ENCODE results near the gene RPH3AL.
A peak's percentile ranks its signal among the peaks of the same experiment; 100 is the strongest.

Gene RPH3AL

GRCh38 chr17:385836-386140, 33.2 kb upstream of the RPH3AL start:
- DNase-seq (ENCODE audit: low read depth), result no peak
- H3K9ac ChIP-seq (ENCODE audit: low read length), result no peak overlapping the region
- H3K36me3 ChIP-seq (ENCODE audit: control insufficient read depth, insufficient read depth, low read length, severe bottlenecking), result no peaks in the 10 kb centered on the region
- no peak overlapping the region for H3K4me3 ChIP-seq (ENCODE audit: low read length)
- H3K9me3 ChIP-seq (ENCODE audit: control insufficient read depth, low read length), result peaks cover 5% of the 10 kb centered on the region
- no peaks in the 10 kb centered on the region for H3K4me1 ChIP-seq (ENCODE audit: control insufficient read depth, insufficient read depth, low read length)
- H3K27me3 ChIP-seq (replicated peaks; ENCODE audit: control insufficient read depth, insufficient read depth, low read length), result peaks cover 26% of the 10 kb centered on the region

DNA sequence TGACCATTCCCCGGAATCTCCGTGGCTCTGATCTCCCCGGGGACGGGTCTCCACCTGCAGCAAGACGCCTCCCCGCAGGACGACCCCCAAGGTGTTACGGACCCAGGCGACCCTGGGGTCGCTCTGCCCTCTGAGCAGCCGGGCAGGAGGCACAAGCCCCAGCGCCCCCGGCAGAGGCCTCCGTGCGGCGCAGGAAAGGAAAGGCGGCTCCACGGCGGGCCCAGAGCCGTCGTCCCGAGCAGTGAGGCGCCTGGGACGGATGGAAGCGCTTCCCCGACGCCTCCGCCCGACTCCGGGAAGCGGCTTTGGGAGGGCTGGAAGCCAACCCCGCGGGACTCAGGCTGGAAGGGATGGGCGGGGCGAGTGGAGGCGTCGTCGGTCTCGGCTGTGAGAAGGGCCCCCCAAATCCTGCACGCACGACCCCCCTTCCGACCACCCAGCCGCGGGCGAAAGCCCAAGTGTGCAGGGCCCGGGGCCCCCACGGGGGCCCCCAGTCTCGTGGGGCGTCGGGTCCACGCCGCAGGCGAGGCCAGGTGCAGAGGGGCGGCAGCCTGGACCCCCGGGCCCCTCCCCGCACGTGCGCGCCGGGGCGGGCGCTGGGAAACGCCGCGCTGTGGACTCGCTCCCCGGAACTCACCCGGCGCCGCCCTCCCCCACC, 32.7 kb upstream of the RPH3AL start:
- peak; percentile 40 for DNase-seq (ENCODE audit: low read depth)
- no peaks in the 10 kb centered on the region for H3K4me1 ChIP-seq (ENCODE audit: control insufficient read depth, insufficient read depth, low read length)

DNA sequence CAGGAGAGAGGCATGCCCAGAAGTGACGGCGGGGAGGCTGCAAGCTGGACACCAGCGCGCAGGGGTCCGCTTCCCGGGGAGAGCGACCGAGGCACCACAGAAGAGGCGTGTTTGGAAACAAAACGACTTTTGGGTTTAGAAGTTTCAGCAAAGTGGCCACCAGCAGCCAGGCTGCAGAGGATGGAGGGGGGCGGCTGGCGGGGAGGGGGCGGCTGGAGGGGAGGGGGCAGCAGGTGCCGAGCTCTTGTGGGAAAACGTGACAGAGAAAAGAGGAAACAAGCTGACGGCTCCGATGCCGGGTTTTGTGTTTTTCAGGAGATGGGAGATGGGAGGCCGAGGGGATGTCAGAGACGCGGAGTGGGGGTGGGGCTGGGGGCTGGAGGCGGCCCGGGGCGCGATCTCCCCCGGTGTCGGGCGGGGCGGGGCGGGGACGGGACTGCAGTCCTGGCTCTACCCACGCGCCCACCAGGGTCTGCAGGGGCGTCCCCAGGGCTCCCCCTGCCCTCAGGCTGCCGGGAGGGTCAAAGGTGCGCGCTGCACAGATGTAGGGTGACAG, 32.1 kb upstream of the RPH3AL start:
- Histone ChIP-seq H3K36me3 (ENCODE audit: control insufficient read depth, insufficient read depth, low read length, severe bottlenecking) (no peaks in the 10 kb centered on the region), H3K4me3 (ENCODE audit: low read length) (no peak overlapping the region), H3K27me3 (replicated peaks; ENCODE audit: control insufficient read depth, insufficient read depth, low read length) (peaks cover 23% of the 10 kb centered on the region), H3K9me3 (ENCODE audit: control insufficient read depth, low read length) (peaks cover 5% of the 10 kb centered on the region), H3K9ac (ENCODE audit: low read length) (no peak overlapping the region), H3K4me1 (ENCODE audit: control insufficient read depth, insufficient read depth, low read length) (no peaks in the 10 kb centered on the region)
- DNase-seq (ENCODE audit: low read depth), result no peak

More for the DNA sequence above, 32.7 kb upstream of the RPH3AL start:
- Histone ChIP-seq H3K9me3 (ENCODE audit: control insufficient read depth, low read length) (peaks cover 5% of the 10 kb centered on the region), H3K4me3 (ENCODE audit: low read length) (peak overlapping the region; percentile 27), H3K9ac (ENCODE audit: low read length) (no peak overlapping the region), H3K36me3 (ENCODE audit: control insufficient read depth, insufficient read depth, low read length, severe bottlenecking) (no peaks in the 10 kb centered on the region), H3K27me3 (replicated peaks; ENCODE audit: control insufficient read depth, insufficient read depth, low read length) (peaks cover 23% of the 10 kb centered on the region)

GRCh38 chr17:383771-384621, 31.4 kb upstream of the RPH3AL start:
- H3K9me3 ChIP-seq (ENCODE audit: control insufficient read depth, low read length), result peaks cover 5% of the 10 kb centered on the region
- H3K4me1 ChIP-seq (ENCODE audit: control insufficient read depth, insufficient read depth, low read length), result no peaks in the 10 kb centered on the region
- no peaks in the 10 kb centered on the region for H3K36me3 ChIP-seq (ENCODE audit: control insufficient read depth, insufficient read depth, low read length, severe bottlenecking)
- no peak for DNase-seq (ENCODE audit: low read depth)
- H3K27me3 ChIP-seq (replicated peaks; ENCODE audit: control insufficient read depth, insufficient read depth, low read length), result peaks cover 29% of the 10 kb centered on the region
- no peak overlapping the region for H3K4me3 ChIP-seq (ENCODE audit: low read length)
- no peak overlapping the region for H3K9ac ChIP-seq (ENCODE audit: low read length)

DNA sequence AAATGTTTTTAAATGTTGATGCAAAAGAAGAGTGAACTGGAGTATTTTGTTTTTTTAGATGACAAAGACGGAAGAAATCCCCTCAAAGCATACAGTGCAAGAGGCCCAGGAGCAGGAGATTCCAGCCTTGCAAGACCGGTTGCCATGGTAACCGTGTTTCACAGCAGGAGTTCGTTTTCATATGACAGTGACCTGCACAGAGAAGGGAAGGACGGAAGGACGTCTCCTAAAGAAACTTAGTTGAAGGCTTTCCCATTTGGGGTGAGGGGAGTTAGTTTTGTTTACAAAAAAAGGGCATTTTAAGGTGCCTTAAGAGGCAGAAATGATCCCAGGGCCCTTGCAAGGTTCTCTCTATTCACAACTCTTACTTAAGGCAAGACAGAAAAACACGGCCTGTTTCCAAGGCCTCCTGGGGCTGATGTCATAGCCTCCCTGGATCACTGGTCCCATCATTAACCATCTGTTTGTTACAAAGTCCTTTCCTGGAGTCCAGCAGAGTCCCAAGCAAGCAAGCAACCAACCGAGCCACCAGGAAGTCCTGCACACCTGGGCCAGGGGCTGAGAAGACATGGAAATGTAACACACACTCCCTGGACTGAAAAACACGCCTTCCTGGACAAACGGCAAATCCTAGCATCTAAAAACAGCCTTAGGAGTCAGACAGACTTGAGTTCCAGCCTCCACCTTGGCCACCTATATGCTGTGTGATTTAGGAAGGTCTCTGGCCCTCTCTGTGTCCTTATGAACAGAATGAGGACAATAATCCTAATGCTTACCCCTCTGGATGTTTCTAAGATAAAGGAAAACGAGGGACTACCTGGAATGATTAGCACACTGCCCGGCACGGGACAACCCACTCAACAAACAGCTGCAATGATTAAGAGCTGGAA, 30.3 kb upstream of the RPH3AL start:
- no peaks in the 10 kb centered on the region for H3K36me3 ChIP-seq (ENCODE audit: control insufficient read depth, insufficient read depth, low read length, severe bottlenecking)
- no peak overlapping the region for H3K9ac ChIP-seq (ENCODE audit: low read length)
- peaks cover 24% of the 10 kb centered on the region for H3K27me3 ChIP-seq (replicated peaks; ENCODE audit: control insufficient read depth, insufficient read depth, low read length)
- no peak overlapping the region for H3K4me3 ChIP-seq (ENCODE audit: low read length)
- peaks cover 2% of the 10 kb centered on the region for H3K9me3 ChIP-seq (ENCODE audit: control insufficient read depth, low read length)
- peak; percentile 88 for DNase-seq (ENCODE audit: low read depth)
- H3K4me1 ChIP-seq (ENCODE audit: control insufficient read depth, insufficient read depth, low read length), result no peaks in the 10 kb centered on the region

- Histone ChIP-seq H3K4me1 (ENCODE audit: control insufficient read depth, insufficient read depth, low read length) (peaks cover 1% of the 10 kb centered on the region), H3K9me3 (ENCODE audit: control insufficient read depth, low read length) (no peaks in the 10 kb centered on the region), H3K4me3 (ENCODE audit: low read length) (no peak overlapping the region), H3K27me3 (replicated peaks; ENCODE audit: control insufficient read depth, insufficient read depth, low read length) (peaks cover 20% of the 10 kb centered on the region), H3K36me3 (ENCODE audit: control insufficient read depth, insufficient read depth, low read length, severe bottlenecking) (no peaks in the 10 kb centered on the region), H3K9ac (ENCODE audit: low read length) (no peak overlapping the region)
- DNase-seq (ENCODE audit: low read depth), result no peak
These were observed 29.5 kb upstream of the RPH3AL start for GRCh38 chr17:381941-382643.

- Histone ChIP-seq H3K27me3 (replicated peaks; ENCODE audit: control insufficient read depth, insufficient read depth, low read length) (peaks cover 15% of the 10 kb centered on the region), H3K4me1 (ENCODE audit: control insufficient read depth, insufficient read depth, low read length) (peaks cover 7% of the 10 kb centered on the region), H3K9ac (ENCODE audit: low read length) (no peak overlapping the region), H3K4me3 (ENCODE audit: low read length) (no peak overlapping the region), H3K36me3 (ENCODE audit: control insufficient read depth, insufficient read depth, low read length, severe bottlenecking) (no peaks in the 10 kb centered on the region), H3K9me3 (ENCODE audit: control insufficient read depth, low read length) (no peaks in the 10 kb centered on the region)
- DNase-seq (ENCODE audit: low read depth), result no peak
These were observed 28.9 kb upstream of the RPH3AL start for GRCh38 chr17:381516-381915.

GRCh38 chr17:379531-380465, 27.2 kb upstream of the RPH3AL start:
- DNase-seq (ENCODE audit: low read depth), result no peak
- H3K4me3 ChIP-seq (ENCODE audit: low read length), result no peak overlapping the region

GRCh38 chr17:378068-378467, 25.5 kb upstream of the RPH3AL start:
- Histone ChIP-seq H3K36me3 (ENCODE audit: control insufficient read depth, insufficient read depth, low read length, severe bottlenecking) (no peaks in the 10 kb centered on the region), H3K9me3 (ENCODE audit: control insufficient read depth, low read length) (no peaks in the 10 kb centered on the region), H3K4me1 (ENCODE audit: control insufficient read depth, insufficient read depth, low read length) (peaks cover 7% of the 10 kb centered on the region), H3K4me3 (ENCODE audit: low read length) (no peak overlapping the region), H3K9ac (ENCODE audit: low read length) (no peak overlapping the region), H3K27me3 (replicated peaks; ENCODE audit: control insufficient read depth, insufficient read depth, low read length) (peaks cover 16% of the 10 kb centered on the region)
- DNase-seq (ENCODE audit: low read depth), result no peak

More at GRCh38 chr17:379531-380465, 27.2 kb upstream of the RPH3AL start:
- Histone ChIP-seq H3K9me3 (ENCODE audit: control insufficient read depth, low read length) (no peaks in the 10 kb centered on the region), H3K27me3 (replicated peaks; ENCODE audit: control insufficient read depth, insufficient read depth, low read length) (peaks cover 16% of the 10 kb centered on the region), H3K36me3 (ENCODE audit: control insufficient read depth, insufficient read depth, low read length, severe bottlenecking) (no peaks in the 10 kb centered on the region), H3K9ac (ENCODE audit: low read length) (no peak overlapping the region), H3K4me1 (ENCODE audit: control insufficient read depth, insufficient read depth, low read length) (peaks cover 7% of the 10 kb centered on the region)
